GM13977 (cell line): ENCODE results near the gene CTSH.

Experiments used
- DNase-seq: peaks from one replicate; pipeline ENCODE4 v3.0.0; 2012; ENCODE audit warnings: low spot score
- CTCF ChIP-seq: IDR thresholded peaks from 2 replicates; pipeline ENCODE4 v1.5.1; 2012; ENCODE audit warnings: mild to moderate bottlenecking, control low read depth; ENCODE audit not compliant: insufficient read depth; ENCODE audit errors: extremely low read depth, missing control alignments
- in situ Hi-C: fragments of 300-500 bp; cut with MboI; formaldehyde crosslinking; loops from one replicate; pipeline ENCODE4 v1.12.0; 2022; ENCODE audit warnings: low sequenced_read_pairs, low pct_unique_long_range_greater_than_20kb, mixed read lengths, inconsistent platforms; ENCODE audit not compliant: unreplicated experiment

CTSH gene

DNA sequence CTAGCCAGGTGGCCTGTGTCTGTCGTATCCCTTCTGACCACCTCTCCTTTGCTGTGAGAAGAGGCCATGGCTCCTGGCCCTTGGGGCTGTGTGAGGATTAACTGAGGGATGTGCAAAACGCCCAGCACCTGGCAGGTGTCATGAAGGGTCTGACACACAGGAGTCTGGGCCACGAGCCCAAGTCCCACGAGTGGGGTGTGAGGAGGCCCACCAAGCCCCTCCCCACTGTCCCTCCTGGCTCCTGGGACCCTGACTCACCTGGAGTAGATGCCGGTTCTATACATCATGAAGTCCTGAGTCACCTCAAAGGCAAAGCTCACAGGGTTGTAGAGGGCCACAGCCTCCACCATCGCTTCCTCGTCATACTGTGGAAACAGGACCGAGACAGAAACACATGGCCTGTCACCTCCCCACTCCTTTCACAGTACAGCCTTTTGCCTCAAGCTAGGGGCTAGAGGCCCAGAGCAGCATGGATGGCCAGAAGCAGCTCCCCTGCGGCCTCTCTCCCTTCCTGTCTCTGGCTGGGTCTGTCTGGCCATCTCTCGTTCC lies 19.7 kb downstream of the CTSH start:
- in situ Hi-C loops = no loop called here
- DNase-seq = no peak
- no peak for TF ChIP-seq CTCF

GRCh38 chr15:78923480-78924360 lies 21.1 kb downstream of the CTSH start:
- in situ Hi-C loops = no loop called here
- no peak for TF ChIP-seq CTCF
- DNase-seq = no peak

GRCh38 chr15:78923015-78923414 lies 21.8 kb downstream of the CTSH start:
- no peak for DNase-seq
- no peak for TF ChIP-seq CTCF
- in situ Hi-C loops = no loop called here

GRCh38 chr15:78922527-78922926 lies 22.3 kb downstream of the CTSH start:
- in situ Hi-C loops = no loop called here
- no peak for TF ChIP-seq CTCF
- DNase-seq = peak; percentile 15

DNA sequence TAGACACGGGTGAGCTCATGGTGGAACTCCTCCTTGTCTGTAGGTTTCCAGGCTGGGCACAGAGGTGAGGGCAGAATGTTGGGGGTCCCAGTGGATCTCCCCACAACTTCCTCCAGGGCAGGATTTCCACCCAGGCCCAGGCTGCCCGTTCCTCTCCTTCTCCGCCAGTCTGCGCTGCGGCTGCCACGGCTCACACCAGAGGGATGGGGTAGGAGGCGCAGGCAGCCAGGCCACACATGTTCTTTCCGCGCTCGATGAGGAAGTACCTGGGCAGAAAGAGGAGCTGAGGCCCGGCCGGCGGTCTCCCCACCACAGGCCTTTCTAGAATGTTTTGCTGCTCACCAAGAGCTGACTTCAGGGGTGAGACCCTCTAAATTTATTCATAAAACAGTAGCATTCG lies 22.9 kb downstream of the CTSH start:
- TF ChIP-seq CTCF = no peak
- DNase-seq = no peak
- in situ Hi-C loops = no loop called here

DNA sequence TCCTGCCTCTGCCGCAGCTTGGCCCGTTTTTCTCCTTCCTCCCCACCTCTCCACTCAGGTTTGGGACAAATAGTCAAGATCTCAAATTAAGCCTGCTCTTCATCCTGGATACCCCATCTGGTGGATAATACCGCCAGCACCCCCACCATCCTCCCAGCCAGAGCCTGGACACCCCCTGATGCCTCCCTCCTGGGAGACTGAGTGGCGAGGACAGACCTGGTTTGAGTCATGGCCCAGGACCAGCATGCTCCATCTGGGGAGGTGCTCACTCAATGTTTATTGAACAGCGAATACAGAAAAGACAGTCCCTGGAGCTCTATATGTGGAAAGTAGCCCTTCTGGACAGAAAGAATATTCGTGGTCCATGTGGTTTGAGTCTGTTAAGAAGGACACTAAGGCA lies 23.3 kb downstream of the CTSH start:
- peak; percentile 19 for DNase-seq
- in situ Hi-C loops = no loop called here
- TF ChIP-seq CTCF = no peak
